HPDE6-E6E7 (cell line): ENCODE measurements around the gene GPR61.

Experiments used
- DNase-seq: peaks from one replicate; pipeline ENCODE4 v3.0.0; 2011; ENCODE audit warnings: missing footprints; ENCODE audit errors: extremely low spot score

The GPR61 gene

GRCh38 chr1:109539676-109540075 is at the start of gene GPR61:
TSS of gene GPR61 (plus strand) at chr1:109539872. CDS start at chr1:109543023, 3,151 bp downstream.
- DNase-seq: no peak

- DNase-seq: peak; percentile 54
Measured at GRCh38 chr1:109490029-109490933, 49.4 kb upstream of the GPR61 start.

GRCh38 chr1:109490934-109491302 is 48.8 kb upstream of the GPR61 start:
- no peak for DNase-seq

GRCh38 chr1:109491372-109491771 is 48.3 kb upstream of the GPR61 start:
- no peak for DNase-seq

- DNase-seq: no peak
Measured at GRCh38 chr1:109492779-109493178, 46.9 kb upstream of the GPR61 start.

- no peak for DNase-seq
Measured at GRCh38 chr1:109493227-109493626, 46.4 kb upstream of the GPR61 start.

- peak; percentile 91 for DNase-seq
Measured at GRCh38 chr1:109493805-109494539, 45.7 kb upstream of the GPR61 start, which contains the start of gene CYB561D1. TSS of gene CYB561D1 (plus strand) at chr1:109494094. CDS start at chr1:109494140, 46 bp downstream.

GRCh38 chr1:109495738-109496137 is 43.9 kb upstream of the GPR61 start:
- no peak for DNase-seq

GRCh38 chr1:109497449-109498160 is 42.1 kb upstream of the GPR61 start:
- no peak for DNase-seq

GRCh38 chr1:109498161-109498801 is 41.4 kb upstream of the GPR61 start:
- no peak for DNase-seq

- DNase-seq: no peak
Measured at GRCh38 chr1:109499081-109499480, 40.6 kb upstream of the GPR61 start.

- DNase-seq: no peak
Measured at GRCh38 chr1:109499661-109500536, 39.8 kb upstream of the GPR61 start.

GRCh38 chr1:109500941-109501381 is 38.7 kb upstream of the GPR61 start:
- DNase-seq: no peak

- no peak for DNase-seq
Measured at GRCh38 chr1:109501644-109502363, 37.9 kb upstream of the GPR61 start.

- DNase-seq: no peak
Measured at GRCh38 chr1:109502364-109502851, 37.3 kb upstream of the GPR61 start.

- DNase-seq: no peak
Measured at GRCh38 chr1:109503935-109504334, 35.7 kb upstream of the GPR61 start.

GRCh38 chr1:109504974-109505373 is 34.7 kb upstream of the GPR61 start:
- DNase-seq: no peak

- no peak for DNase-seq
Measured at GRCh38 chr1:109508001-109508872, 31.4 kb upstream of the GPR61 start.

GRCh38 chr1:109508873-109509175 is 30.8 kb upstream of the GPR61 start:
- DNase-seq: no peak
